Right renal pelvis (tissue), 4 donors: ENCODE measurements around the gene PHACTR1. TPM values are rescaled to one million over a fixed set of nuclear protein-coding genes. Genes with fewer than 3 reads are reported as not detected.
"Not testable (repeated sequence)": the region's sequence is repeated elsewhere in the genome, so short reads cannot be mapped to it uniquely, and the experiment has no call there.

Experiments used
- DNase-seq, 4 donors: peaks; one replicate each; pipeline ENCODE4 v3.0.0-alpha.2; 2013; ENCODE audit warnings: low read depth in 4 of 4, low spot score in 3 of 4, missing footprints in 1 of 4
- polyA plus RNA-seq, 4 donors: library from polyadenylated mRNA; unstranded; fragments of 120-200 nt; gene quantifications; one replicate each; pipeline ENCODE4 v1.2.1, GENCODE V29; 2013; ENCODE audit not compliant: insufficient read length in 4 of 4

The PHACTR1 gene
- polyA plus RNA-seq, 4 donors = 9.9 to 16.4 (median 13.6) TPM

DNA sequence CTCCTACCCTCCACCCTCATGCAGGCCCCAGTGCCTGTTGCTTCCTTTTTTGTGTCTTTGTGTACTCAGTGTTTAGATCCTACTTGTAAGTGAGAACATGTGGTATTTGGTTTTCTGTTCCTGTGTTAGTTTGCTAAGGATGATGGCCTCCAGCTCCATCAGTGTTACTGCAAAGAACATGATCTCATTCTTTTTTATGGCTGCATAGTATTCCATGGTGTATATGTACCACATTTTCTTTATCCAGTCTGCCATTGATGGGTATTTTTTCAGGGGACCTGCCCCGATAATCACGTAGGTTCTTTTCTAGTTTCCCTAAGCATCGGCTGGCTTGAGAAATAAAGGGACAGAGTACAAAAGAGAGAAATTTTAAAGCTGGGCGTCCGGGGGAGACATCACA, 527.2 kb downstream of the PHACTR1 start:
- not testable (repeated sequence) for DNase-seq

DNA sequence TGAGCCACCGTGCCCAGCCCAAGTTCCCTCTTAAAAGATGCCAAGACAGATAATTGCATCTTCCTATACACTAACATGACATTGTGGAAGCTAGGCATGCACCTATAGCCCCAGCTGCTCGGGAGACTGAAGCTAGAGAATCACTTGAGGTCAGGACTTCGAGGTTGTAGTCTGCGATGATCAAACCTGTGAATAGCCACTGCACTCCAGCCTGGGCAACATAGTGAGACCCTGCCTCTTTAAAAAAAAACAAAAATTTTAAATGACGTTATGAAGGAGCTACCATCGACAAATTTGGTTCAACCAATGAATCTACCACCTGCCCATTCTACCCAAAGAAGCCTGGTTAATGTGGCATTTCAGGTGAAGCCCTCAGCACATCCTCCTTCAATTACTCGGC, 531.1 kb downstream of the PHACTR1 start:
- DNase-seq = no peak

DNA sequence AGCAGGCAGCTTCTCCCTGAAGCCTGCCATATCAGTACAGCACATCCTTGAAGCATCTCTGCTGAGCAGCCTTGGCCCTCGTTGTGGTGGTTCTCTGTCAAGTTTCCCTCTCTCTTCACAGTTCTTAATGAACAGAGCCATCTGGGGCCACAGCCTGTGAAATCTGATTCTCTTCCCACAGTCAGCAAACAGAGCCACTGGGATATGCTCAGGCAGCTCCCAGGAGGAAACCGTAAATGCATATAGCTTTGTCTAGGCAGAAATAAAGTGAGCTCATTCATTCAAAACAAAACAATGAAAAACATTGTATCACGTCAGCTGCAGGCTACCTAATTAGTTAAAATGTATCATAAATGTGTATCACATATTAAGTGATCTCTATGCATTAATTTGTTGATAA, 531.5 kb downstream of the PHACTR1 start:
- no peak for DNase-seq

DNA sequence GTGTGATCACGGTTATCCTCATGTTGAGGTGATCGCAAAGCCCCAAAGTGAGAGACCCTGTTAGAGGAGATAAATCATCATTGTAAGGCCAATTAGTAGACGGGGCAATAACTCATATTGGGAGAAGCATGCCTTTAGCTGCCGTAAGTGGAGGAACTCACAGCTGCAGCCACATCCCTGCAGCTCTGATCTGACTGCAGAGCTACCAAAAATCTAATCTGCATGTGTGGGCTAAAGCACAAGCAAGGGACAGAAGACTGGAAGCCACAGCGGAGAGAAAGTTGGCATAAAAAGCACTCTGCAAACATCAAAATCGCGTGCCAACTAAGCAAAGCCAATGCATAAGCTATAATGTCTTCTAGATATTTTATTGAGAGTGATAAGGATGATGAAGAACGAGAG, 532.0 kb downstream of the PHACTR1 start:
- no peak for DNase-seq

DNA sequence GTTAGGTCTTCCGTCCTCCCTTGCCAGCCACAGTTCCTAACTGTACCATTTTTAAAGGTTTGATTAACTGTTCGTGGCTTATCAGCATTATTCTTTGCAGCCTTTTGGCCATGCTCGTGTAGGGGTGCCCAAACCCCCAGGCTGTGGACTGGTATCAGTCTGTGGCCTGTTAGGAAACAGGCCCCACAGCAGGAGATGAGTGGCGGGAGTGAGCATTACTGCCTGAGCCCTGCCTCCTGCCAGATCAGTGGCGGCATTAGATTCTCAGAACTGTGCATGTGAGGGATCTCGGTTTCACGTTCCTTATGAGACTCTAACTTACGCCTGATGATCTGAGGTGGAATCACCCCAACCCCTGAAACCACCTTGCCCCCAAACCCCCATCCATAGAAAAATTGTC, 532.4 kb downstream of the PHACTR1 start:
- no peak for DNase-seq

DNA sequence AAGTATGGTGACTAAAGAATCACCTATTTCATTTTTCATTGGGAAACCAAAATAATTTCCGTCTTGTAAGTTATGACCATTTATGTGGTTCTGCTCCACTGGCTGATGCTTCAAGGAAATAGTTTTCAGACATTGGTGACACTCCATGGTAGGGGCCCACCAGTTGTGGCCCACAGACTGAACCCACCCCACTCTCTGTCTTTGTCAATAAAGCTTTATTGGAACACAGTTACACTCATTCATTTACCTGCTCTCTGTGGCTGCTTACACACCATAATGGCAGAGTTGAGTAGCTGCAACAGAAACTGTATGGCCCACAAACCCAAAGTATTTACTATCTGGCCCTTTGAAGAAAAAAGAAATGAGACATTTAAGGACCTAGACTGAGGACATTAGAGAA, 533.2 kb downstream of the PHACTR1 start:
- DNase-seq = no peak

DNA sequence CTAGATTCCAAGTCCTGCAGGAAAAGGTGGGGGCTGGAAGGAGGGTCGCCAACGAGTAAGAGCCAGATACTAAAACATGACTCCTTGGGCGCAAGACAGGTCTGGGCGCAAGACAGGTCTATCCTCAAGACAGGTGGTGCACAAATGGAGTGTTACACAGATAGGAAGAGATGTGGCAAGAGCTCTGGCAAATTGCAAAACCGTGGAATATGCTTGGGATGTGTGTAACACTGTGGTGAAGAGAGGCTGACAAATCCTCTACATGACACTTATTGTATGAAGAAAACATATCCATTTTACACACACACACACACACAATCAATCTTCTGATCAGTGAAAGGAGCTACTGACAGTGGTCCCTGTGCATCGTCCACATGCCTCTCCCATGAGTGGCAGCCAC, 534.1 kb downstream of the PHACTR1 start:
- no peak for DNase-seq

DNA sequence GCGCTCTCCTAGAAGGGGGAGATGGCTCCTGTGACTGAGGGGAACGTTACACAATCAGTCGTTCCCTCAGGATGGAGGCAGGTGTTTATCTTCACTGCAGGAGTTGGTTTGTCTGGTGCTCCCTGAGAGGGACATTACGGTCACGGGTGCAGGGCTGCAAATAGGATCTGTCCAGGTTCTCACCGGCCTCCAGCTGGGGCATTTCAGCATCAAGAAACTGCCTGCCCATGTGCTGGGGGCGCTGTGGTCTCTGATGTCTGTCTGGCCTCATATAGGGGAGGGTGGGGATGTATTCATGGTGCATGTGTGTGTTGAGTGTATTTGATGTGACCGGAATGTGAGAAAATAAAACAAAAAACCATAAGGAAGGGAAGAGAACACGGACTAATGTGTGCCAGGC, 534.7 kb downstream of the PHACTR1 start:
- no peak for DNase-seq

DNA sequence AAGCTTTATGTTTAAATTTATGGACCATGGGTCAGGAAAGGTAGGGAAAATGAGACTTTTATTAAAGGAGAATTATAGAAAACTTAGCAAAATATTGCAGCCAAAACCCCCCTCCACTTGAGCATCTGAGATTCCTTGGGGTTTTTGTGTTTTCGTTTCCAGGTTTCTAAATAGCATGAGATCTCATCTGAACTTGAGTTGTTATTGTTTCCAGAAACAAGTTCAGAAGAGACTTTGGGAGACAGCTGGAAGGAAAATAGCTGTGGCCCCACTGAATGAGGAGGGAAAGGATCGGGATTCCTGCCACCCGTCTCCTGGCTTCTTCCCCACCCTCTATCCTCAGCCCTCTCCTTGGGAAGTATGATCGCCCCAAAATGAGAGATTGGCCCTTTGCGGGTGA, 536.2 kb downstream of the PHACTR1 start:
- DNase-seq = no peak

DNA sequence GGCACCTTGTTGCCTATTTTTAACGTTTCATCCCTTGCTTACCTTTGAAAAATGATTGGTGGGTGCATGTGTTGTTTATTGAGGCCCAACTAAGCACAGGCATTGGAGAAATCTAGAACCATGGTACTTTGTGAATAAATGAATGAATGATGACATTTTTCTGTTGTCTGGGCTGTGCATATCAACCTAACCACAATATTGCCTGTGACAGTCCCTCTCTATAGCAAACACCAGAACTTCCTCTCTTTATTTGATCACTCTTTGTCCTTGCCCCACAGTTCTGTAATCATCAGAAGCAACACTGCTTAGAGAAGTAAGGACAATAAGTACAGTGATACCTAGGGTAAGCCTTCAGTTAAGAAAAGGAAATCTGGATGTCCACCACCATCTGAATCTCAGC, 536.7 kb downstream of the PHACTR1 start:
- DNase-seq = no peak

DNA sequence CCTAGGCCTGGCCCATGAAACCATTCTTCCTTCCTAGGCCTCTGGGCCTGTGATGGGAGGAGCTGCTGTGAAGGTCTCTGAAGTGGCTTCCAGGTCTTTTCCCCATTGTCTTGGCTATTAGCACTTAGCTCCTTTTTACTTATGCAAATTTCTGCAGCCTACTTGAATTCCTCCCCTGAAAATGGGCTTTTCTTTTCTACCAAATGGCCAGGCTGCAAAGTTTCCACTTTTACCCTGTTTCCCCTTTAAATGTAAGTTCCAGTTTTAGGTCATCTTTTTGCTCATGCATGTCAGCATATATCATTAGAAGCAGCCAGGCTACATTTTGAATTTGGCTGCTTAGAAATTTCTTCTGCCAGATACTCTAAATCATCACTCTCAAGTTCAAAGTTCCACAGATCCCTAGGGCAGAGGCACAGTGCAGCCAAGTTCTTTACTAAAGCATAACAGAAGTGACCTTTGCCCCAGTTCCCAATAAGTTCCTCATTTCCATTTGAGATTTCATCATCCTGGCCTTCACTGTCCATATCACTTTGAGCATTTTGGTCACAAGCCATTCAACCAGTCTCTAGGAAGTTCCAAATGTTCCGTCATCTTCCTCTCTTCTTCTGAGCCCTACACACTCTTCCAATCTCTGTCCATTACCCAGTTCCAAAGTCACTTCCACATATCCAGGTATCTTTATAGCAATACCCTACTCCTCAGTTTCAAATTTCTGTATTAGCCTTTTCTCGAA, 539.9 kb downstream of the PHACTR1 start:
- DNase-seq = no peak

DNA sequence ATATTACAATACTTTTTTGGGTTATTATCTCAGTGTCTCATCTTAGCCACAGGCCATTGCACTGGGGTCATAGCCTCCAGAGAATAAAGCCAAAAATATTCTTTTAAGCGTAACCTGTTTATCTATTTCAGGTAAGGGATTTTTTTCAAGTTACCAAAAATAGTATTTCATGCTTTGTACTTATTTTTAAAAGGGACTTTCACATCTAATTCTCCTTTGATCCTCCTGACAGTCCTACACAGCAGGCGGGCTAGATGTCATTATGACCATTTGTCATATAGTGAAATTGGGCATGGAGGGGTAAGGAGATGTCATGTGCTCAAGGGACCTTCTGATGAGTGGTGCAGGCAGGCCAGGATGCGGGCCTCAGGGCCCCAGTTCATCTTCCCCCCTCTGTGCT, 542.8 kb downstream of the PHACTR1 start:
- DNase-seq = no peak

DNA sequence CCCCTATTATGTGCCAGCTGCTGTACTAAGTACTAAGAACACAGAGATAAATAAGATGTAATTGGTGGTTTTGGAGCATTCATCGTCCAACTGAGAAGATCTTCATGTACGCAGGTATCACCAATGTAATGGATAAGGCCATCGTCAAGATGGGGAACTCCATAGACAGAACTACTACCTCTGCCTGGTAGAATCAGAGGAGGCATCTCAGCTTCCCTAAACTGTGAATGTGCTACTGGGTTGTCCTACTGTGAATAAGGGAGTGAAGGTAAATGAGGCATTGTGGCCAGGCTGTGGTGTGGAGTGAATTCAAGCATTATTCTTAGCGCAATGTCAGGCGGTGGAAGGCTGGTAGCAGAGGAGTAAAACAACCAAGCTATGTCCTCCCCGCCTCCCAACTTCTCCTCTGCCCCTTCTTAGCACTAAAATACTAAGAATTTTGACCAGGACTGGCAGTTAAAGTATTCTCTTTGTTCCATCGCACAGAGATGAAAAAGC, 543.6 kb downstream of the PHACTR1 start:
- DNase-seq = no peak

DNA sequence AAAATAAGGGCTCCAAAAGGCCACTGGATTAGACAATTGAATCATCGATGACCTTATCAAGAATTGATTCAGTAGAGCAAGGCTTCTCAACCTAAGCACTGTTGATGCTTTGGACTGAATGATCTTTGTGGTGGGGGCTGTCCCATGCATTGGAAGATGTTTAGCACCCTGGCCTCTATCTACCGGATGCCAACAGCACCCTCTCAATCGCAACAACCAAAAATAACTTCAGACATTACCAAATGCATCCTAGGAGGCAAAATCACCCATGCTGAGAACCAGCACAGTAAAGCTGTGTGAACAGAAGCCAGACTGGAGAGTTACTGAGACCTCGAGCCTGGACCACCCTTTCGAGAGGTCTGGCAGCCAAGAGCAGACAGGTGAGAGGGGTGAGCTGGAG, 544.3 kb downstream of the PHACTR1 start:
- no peak for DNase-seq

DNA sequence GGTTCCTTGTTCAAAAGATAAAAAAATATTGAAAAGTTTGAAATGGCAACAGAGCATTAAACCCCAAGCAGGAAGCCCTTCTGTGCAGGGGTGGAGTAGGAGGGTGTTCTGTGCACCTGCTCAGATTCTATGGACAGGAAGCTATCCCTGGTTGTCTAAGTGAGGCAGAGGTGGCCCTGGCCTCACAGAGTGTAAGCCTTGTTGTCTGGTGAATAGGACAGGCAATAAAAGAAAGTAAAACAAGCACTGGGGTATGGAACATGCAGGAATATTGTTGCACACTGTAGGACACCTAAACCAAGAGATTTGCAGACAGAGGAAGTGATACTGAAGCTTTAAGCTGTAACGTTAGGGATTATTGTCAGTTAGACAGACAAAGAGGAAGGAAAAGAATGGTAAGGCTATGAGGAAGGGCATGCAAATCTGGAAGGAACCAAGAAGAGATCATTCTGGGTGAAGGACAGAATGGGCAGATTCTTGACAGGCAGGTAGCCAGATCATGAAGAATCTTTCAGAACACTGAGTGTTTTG, 545.0 kb downstream of the PHACTR1 start:
- no peak for DNase-seq

DNA sequence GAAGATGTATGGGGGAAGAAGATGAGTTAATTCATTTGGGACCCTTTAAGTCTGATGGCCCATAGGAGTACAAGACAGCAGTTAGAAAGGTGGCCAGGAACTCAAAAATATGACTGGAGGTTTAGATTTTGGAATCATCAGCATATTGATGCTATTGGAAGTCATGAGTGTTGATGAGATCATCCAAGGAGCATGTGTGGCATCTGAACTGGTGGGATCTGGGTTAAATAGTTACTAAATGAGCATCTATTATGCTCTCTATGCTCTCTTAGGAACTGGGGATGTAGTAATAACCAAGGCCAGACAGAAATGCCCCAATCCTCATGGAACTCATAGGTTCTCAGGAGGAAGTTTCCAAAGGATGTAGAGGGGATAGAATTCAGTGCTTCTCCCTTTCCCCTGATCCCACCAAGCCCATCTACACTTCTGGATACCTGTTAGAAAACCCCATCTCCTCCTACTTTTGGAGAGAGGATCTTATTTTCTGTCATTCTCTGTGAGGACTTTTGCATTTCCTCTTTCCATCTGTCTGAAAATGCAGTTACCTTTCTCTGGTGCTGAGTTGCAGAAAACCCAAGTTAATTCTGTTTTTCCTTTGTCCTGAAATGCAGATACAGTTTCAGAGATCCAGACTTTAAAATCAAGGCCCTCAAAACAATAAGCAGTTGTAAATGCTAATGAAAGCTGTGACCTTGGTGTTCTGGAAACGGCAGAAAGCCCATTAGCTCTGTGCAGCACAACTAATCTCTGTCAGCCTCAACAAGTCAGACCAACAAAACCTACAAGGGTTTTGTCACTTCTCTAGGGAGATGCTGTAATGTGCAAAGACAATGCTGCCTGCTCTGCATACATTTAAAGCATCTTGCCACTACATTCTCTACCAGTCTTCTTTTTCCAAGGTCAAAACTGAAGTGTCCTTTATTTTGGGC, 546.0 kb downstream of the PHACTR1 start:
- DNase-seq = no peak

DNA sequence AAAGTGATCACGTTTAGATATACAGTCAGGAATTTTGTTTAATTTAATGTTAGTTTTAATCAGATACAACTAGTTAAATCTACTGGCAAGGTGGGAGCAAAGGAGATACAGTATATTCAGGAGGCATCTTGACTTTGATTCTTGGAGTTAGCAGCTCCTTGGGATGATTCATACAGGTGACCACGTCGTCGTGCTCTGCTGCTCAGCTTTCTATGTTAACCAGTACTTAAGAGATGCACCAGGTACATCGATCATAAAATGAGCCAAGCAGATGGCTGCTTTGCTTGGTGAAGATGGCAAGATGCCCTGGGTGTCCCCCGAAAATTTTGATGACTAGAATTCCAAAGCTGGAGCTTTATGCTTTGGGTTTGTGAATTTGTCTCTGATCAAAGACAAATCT, 547.1 kb downstream of the PHACTR1 start:
- DNase-seq = no peak

DNA sequence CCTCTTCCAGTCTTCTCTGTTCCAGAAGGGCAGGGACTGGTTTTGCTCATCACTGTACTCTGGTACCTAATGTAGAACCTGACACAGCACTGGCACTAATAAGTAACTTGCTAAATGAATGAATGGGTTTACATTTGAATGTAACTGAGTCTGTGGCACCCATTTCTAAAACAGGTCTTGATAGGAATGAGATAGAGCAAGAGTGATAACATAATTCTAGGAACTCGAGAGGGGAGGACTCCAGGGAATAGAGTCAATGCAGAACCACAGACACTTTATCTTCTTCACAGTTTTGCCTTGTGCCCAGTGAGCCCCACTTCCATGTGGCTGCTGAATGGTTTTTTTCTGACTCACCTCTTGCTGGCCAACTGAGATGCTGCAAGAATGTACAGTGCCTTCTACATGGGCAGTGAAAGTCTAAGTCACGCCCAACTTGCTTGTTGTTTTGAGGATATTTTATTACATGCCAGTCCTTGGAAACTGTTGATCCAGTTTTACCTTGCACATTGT, 550.6 kb downstream of the PHACTR1 start:
- DNase-seq = no peak

DNA sequence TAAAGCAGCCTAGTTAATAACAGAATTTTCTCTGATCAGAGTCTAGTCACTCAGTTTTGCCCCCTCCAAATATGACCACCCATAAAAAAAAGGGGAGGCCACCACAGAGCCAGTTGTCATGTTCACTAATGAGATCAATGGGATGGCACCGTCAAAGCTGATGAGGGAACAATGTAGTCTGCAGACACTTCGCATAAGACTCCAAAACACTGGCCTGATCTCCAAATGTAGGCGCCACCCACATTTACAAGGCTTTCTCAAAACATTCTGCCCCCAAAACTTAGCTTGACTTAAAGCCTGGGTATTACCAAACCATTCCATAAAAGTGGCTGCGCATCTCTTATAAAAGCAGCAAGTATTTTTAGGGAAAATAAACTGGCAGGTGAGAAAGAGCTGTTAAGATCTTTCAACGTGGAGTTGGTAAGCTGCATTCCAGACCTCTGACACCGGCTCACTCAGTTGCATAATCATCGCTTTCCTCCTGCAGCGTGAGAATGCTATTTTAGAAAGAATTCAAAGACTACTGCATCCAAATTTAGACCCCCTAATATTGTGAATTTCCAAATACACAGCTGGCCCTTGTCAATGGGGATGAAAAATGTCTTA, 552.4 kb downstream of the PHACTR1 start:
- DNase-seq = no peak

DNA sequence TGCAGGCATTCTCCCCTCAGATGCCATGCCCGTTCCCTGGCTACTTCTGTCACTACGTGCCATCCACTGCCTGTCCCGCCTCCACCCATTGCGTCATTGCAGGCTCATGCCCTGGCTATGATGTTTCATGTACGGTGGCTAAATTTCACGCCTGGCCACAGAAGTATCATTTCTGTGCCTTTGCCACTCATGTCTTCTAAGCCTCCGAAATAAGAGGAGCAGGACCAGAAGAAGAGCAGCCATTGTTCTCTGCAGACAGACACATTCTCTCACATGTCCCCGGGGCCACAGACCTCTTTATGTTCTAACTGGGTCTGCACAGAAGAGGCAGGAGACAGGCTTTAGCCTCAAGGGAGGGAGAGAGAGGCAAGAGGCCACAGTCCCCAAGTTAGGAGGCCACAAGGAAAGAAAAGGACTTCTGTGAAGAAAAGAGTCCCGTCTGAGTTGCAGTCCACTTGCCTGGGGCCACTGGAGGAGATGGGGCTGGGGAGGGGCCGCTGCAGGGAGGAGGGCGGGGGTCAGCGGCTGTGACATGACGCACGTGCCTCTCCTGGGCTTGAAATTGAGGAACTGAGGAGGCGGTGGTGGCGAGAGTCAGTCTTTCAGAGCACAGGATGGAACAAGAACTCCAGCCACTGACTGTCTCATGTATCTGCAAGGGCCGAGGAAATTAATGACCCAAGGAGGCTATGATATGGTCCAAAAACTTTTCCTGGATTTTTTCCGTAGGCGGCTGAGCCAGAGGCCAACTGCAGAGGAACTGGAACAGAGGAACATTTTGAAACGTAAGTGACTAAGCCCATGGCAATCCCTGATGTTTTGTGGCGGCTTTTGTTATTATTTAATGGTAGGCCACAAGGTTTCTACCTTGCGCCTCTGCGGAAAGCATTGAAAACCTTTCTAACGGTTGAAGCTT, 555.8 kb downstream of the PHACTR1 start:
- DNase-seq = no peak
